Dedifferentiated amniotic fluid mesenchymal stem cell (primary cell): ENCODE data around the gene NACC2.

Experiments used
- DNase-seq: peaks from one replicate; pipeline ENCODE4 v3.0.0-alpha.2; 2016; ENCODE audit errors: extremely low spot score

Gene NACC2, protein sequence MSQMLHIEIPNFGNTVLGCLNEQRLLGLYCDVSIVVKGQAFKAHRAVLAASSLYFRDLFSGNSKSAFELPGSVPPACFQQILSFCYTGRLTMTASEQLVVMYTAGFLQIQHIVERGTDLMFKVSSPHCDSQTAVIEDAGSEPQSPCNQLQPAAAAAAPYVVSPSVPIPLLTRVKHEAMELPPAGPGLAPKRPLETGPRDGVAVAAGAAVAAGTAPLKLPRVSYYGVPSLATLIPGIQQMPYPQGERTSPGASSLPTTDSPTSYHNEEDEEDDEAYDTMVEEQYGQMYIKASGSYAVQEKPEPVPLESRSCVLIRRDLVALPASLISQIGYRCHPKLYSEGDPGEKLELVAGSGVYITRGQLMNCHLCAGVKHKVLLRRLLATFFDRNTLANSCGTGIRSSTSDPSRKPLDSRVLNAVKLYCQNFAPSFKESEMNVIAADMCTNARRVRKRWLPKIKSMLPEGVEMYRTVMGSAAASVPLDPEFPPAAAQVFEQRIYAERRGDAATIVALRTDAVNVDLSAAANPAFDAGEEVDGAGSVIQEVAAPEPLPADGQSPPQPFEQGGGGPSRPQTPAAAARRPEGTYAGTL

DNA sequence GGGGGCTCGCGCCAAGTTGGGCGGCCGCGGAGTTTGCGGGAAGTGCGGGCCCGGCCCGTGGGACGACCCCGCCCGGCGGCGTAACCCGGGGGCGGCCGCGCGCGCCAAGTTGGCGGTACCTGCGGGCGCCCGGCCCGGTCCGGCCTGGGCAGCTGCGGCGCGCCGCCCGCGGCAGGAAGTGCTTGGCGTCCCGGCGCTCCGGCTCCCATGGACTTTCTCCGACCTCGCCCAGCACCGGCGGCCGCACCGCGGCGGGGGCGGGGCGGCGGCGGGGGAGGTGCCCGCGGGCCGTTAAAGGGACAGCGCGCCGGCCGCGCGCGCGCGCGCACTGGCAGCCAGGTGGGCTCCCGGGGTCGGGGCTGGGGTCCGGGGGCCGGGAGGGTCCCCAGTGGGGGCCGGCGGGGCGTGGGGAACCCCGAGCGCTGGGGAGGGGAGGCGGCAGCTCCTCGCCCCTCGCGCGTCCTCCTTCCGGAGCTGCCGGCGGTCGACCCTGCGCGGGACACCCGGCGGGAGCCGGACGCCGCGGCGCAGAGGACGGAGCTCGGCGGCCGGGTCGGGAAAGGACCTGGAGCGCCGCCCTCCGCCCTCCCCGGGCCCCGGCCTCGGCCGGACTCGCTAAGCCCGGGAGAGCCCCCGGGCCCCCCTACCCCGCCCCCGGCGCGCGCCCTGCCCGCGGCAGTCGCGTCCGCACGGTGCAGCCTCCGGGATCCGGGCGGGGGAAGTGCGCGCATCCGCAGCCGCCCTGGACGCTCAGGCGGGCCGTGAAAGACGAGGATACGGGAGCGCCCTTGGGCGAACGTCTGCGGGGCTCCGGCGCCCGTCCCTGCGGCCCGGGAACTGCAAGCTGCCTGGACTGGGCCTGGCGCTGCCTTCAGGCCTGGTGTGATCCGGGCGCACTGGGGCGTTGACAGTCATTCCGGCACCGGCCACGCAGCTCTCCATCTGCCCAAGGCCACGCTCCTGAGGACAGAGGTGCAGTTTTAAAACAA is at the start of gene NACC2:
Gene NACC2, minus strand, starts transcription at position 220 of the 989 bp plus-strand sequence. CDS start 44,768 bp downstream, outside the sequence.
- peak; percentile 27 for DNase-seq

DNA sequence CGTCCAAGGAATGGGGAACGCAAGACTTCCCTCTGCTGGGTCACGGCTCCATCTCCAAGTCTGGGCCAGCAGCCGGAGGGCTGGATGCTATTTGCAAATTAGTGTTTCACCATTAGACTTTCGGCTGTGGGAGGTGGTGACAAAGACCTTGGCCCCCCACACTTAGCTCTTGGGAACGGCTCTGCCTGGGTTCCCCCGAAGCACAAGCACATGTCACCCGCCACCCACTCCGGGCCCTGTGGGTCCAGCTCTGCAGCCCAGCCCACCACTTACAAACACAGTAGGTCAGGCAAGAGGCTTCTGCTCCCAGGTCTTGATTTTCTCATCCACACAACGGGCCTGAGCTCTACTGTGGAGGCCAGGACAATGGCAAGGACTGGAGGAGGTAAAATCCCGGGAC is 49.4 kb upstream of the NACC2 start:
- DNase-seq = no peak

DNA sequence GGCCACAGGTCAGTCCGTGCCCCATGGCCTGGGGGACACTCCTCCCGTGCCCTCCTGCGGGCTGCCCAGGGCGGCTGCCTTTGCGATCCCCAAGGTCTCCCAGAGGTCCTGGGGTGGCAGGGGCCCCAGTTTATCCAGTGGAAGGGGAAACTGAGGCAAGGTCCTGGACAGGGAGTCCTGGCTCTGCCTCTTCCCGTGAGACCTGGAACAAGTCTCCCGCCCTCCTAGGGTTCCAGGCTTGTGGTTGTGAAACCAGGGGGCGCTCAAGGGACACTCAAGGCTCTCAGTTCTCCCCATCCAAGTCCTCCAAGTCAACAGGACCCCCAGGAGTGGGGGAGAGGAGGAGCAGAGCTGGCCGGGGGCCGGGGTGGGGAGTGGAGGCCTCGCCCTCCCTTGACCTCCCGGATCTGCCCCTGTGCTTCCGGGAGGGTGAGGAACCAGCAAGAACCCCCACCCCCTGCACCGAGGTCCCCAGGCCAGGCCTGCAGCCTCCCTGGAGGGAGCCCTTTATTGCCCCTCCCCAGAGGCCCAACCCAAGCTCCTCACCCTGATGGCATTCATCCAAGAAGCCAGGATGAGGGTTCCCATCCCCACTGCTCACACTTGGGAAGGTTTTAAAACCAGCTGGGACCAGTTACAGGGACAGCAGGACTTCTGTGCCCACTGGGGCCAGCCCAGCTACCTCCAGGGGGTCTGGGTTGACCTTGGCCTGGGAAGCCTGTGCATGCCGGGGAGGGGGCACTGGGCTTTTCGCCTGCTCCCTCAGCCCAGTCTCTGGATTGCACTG is 48.3 kb upstream of the NACC2 start:
- DNase-seq = no peak

DNA sequence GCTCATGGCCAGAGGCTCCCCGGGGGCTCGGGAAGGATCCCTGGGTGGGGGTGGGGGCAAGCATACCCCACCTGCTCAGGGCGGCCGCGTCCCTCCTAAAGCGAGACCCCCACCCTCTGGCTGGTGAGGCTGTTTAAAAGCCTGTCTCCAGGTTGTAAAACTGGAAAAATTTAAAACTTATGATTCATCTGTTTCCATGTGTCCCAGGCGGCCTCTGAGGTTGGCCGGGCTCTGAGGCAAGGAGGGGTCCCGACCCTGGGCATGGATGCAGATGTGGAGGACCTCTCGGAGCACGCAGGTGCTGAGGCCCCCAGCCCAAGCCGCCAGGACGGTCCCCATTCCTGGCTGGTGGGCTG is 47.7 kb upstream of the NACC2 start:
- DNase-seq = no peak

DNA sequence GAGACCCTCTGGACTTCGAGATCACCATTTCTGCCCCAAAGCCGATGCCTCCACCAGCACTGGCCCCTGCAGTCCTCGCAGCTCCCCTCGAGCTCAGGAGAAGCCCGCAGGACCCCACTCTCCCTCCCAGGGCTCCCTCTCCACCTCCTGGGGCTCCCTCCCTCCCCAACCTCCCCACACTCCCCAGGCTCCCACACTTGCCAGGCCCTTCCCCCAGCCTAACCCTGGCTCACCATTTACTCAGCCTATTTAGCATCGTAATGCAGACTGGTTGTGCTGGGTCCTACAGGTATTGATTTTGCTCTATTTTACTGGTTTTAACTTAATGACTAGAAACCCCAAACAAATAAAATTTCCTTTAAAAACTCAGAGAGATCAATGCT is 47.3 kb upstream of the NACC2 start:
- no peak for DNase-seq

DNA sequence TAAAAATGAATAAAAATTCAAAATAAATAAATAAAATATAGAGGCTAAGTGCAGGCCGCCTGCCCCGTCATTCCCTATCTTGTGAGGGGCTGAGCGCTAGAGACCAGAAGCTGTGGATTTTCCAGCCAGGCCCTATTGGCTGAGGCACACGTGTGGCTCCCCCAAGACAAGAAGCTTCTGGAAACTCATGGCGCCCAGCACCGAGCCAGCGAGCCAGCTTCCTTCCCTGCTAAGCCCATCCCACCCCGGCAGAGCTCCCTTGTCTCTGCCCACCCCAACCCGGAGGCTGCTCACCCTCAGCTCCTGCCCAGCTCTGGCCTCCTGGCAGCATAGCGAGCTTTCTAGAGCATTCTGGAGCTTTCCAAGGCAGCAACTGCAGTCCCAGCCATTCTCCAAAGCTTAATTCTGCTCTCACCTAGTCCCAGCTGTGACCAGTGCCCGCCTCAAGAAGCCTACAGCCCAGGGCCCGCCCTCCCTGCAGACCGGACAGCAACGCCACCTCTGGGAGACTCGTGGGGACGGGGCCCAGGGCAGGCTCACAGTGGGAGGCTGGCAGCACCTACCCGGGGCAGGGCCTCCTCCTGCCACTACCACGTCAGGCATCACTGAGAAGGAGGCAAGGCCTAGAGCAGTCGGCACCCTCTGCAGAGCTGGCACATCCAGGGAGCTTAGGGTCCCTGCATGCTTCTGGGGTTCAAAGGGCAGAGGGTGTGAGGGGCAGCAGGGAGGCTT is 46.8 kb upstream of the NACC2 start:
- no peak for DNase-seq

DNA sequence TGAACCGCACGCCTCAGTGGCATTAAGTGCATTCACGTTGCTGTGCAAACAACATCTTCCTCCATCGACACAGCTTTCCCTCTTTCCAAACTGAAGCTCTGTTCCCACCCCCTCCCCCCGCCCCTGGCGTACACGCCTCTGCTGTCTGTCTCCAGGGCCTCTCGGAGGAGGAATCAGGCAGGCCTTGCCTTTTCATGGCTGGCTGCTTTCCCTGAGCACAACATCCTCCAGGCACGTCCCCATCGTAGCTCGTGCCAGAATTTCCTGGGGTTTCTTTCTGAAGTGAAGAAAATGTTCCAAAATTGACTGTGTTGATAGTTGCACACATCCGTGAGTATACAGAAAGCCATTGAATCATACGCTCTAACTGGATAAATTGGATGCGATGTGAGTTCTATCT is 45.9 kb upstream of the NACC2 start:
- no peak for DNase-seq

DNA sequence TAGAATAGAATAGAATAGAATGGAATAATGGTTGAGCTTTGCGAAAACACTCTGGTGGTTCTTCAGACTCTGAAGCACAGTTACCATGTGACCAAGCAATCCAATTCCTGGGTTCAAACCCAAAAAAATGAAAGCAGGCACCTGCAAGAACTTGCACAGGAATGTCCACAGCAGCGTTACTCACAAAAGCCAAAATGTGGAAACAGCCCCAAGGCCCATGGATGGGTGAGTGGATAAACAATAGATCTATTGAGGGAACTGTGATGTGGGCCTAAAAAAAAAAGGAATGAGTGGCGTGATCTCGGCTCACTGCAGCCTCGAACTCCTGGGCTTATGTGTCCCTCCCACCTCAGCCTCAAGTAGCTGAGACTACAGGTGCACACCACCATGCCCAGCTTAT is 45.0 kb upstream of the NACC2 start:
- DNase-seq = no peak

DNA sequence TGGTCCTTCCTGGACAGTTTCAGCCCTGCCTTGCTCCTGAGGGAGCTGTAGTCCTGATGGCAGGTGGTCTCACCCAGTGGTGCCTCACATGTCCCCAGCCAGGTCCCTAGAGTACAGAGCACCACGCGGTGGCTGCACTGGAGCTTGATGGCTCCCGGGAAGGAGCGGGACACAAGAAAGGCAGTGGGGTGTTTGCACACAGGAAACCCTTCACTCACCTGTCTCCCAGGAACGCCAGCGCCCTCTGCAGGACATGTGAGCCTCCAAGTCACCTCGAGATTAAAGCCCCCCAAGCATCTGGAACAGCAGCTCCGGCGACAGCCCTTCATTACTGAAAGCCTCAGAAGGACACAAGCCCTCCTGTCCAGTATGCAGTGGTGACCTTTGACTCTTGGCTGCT is 43.5 kb upstream of the NACC2 start:
- DNase-seq = no peak

DNA sequence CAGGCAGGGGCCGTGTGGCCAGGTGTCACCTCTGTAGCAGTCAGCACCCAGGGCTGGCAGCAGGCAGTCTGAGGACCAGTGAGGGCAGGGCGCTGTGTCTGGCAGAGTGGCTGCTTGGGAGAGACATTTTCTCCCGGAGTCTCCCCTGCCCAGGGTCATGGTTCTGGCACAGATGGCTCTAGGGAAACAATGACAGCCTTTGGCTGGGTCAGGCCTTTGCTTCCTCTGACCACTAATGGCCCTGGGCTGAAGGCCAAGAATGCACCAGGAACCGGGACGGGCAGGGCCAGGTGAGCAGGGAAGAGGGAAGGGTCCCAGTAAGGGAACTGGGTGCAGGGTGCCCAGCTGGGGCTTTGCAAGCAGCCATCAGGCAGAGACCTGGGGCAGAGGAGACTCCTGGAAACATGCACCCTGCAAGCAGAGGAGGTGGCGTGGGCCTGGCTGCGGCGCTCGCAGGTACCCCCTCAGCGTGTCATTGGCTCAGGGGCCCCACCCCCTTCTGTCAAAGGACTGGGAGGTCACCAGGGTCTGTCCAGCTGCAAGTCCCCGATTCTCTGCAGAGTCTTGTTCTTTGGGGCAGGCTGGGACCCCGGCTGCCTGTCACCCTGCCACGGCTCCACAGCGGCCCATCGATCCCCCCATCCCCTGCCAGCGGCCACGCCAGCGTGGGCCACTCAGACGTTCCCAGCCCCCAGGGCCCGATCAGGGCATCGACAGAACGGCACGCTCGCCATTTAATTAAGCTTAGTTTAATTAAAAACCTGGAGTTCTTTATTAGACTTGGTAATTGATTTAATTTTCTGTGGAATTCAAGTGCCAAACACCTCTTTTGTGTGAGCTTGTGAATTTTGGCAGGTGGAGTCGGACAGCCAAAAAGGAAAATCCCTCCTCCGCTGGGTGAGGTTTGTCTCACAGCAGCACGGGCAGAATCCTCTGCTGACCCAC is 42.5 kb upstream of the NACC2 start:
- DNase-seq = no peak

DNA sequence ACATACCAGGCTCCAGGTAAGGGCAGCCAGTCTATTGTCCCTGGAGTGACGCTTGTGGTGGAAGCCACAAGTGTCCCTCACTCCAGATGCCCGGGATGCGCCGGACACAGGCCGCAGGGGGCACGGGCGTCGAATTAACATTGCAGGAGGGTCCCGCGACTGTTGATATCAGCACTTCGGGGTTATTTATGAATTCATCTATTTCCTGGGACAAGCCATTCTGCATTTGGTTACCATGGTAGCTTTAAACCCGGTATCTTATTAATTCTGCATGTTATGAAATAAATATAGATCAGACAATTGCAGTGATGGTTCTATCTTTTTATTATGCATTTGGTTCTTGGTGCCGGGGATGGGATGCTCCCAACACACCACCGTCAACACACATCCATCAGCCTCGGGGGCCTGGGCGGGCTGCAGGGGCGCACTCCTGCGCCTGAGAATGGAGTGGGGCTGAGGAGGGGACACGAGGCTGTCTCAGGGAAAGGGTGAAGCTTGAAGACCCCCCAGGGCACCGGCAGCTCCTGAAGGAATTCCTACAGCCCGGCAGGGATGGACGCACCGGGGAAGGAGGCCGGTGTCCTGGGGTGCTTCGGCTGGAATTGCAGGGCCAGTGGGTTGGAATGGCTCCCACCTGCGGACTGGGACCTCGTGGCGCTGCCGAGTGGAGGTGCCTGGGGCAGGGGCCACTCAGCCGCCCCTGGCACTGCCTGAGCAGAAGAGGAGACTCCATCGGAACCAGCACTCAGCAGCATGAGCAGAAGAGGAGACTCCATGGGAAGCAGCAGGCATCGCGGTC is 41.2 kb upstream of the NACC2 start:
- DNase-seq = no peak

DNA sequence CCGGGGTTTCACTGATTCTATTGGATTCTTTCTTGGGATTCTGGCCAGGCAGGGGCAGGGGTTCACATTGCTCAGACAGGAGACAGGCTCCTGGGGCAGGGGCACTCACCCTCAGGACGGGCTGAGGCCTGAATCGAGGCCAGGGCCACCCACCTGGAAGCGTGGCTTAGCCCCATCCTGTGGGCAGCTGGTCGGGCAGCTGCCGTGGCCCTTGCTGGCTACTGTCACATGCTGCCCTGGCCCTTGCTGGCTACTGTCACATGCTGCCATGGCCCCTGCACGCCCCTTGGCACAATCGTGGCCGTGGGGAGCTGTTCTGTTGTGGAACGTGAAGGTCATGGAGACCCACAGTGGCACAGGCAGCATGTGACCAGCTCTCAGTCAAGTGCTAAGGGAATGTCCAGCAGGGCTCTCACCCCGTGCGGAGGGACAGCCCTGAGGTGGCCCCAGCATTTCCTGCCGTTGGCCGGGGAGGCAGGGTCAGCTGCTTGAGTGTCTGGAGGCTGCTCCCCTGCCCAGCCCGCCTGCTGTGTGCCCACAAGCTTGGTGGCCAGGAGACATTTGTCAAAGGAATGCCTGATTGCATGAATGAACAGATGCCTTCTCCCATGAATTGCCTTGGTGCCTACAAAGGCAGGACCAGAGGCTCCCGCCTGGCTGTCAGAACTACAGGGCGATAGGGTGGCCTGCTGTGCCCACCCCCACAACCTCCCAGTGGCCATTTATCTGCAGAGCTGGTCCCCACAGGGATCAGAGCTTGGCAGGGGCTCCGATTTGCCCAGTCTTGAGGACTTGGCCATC is 40.4 kb upstream of the NACC2 start:
- no peak for DNase-seq

DNA sequence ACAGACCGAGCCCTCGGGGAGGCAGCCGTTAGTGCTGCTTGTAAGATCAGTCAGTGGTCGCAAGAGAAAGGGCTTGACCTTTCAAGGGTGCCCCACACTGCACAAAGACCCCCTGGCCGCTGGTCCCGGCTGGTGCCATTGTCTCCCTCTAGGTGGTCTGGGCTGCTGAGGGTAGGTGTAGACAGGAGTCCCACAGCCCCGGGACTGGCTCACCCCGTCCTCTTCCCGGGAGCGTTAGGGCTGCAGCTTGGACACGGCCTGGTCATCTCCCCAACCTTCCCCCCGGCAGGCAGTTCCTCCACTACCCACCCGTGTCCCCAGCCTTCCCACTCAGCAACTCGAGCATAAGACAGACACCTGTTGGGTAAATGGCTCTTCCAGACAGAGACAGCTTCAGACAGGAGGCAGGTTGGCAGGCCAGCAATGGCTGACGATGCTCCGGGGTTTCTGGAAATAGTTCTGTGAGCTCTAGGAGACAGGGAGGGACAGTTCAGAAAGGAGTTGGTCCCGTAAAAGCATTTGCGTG is 38.9 kb upstream of the NACC2 start:
- DNase-seq = no peak

DNA sequence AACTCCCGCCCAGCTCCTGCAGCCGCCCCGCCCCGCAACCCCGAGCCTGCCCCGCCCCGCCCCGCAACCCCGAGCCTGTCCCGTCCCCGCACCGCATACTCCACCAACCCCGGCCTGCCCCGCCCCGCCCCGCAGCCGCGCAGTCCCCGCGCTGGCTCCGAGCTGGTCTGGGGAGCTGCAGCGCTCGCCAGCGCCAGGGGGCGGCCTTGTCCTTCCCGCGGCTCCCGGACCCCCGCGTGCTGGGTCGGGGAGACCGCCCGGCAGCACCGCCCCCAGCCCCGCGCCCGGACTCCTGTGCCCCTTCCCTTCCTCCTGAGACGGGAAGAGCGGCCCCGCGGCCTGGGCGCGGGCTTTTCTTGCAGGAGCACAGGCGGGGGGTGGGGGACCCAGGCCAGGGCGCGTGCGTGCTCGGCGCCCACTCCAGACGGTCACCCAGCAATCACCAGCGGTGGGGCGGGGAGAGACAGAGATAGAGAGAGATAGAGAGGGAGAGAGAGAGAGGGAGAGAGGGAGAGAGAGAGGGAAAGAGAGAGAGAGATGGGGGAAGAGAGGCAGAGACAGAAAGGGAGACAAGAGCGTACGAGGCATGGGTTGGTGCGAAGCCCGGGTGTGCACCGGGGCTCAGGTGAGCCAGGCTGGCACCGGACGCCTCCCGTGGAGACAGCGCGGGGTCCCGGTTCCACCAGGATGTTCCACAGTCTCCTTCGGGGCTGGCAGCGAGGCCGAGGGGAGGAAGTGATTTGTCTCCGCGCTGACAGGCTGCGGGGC is 38.3 kb upstream of the NACC2 start:
- no peak for DNase-seq

DNA sequence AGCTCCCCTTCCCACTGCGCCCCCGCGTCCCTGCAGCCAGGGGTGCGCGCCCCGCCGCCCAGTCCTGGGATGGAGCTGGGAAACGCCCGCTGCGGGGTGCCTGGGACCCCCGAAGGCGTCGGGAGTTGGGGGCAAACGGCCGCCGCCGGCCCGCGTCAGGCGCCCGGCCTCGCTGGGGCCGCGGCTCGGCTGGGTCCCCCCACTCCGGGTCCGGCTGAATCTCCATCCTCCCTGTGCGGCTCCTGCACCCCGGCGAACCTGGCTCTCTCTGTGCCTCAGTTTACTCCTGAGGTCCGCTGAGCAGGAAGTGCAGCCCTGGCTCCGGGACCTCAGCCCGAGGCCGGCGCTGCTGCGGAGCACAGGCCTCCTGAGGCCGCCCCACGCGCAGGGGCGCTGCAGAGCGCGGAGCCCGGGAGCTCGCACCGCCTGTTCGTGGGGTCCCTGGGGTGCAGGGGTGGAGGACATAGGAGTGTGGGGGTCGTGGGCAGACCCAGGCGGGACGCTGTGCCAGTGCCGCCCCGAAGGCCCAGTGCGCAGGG is 37.5 kb upstream of the NACC2 start:
- DNase-seq = no peak

DNA sequence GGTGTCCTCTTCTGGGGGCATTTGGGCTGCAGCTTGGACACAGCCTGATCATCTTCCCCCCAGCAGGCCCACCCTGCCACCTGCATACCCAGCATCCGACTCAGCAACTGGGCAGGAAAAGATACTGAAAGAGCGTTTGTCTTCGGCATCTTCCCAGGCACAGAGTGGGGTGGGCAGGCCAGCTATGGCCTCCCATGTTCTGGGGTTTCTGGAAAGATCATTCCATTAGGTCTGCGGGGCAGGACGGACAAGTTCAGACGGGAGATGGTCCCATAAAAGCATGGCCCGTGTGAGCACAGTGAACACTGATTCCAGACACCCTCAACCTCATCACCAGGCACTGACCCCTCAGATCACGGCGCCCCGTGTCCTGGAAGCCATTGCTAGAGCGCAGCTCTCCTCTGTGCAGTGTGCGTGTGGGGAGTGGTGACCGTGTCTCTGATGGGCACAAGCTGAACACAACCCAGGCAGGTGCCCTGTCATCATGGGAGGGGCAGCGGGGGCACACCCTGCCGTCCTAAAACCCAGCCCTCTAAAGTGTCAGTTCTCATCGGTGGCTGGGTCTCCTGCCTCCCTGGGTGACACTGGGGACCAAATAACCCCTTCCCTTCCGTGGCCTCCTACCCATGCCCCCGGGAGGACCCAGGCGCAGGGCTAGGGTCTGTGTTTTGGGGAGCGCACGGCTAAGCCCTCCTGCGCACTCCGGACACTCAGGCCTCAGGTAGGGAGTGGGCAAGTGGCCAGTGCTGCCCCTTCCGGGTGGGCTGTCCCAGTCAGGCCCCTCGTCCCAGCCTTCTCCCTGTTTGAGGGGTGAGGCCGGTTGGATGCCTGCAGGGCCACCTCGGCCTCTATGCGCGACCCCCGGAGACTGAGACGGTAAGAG is 36.8 kb upstream of the NACC2 start:
- DNase-seq = no peak
